Upper lobe of left lung (tissue), 6 donors: ENCODE results near the gene CRHR2. TPM values are rescaled to one million over a fixed set of nuclear protein-coding genes. Genes with fewer than 3 reads are reported as not detected.
A peak's percentile ranks its signal among the peaks of the same experiment; 100 is the strongest.

Experiments
- ATAC-seq, 2 donors: fragments of 200-7000 bp; cut with Tn5 transposase; one replicate each; pipeline ENCODE4 v1.9.1; 2022; ENCODE audit warnings: mild to moderate bottlenecking in 2 of 2, moderate library complexity in 2 of 2; ENCODE audit not compliant: low FRiP score in 2 of 2
- DNase-seq, 2 donors: peaks; one replicate each; pipeline ENCODE4 v3.0.0-alpha.2; 2019 to 2020
- H3K27ac ChIP-seq, 4 donors: fragments of 200-600 bp; sonication (generic); one replicate each; pipeline ENCODE4 v1.5.1; 2016 to 2019
- H3K27me3 ChIP-seq, 4 donors: fragments of 200-600 bp; sonication (generic); one replicate each; pipeline ENCODE4 v1.5.1; 2017 to 2019
- H3K36me3 ChIP-seq, 4 donors: fragments of 200-600 bp; sonication (generic); one replicate each; pipeline ENCODE4 v1.5.1; 2016 to 2019
- H3K4me1 ChIP-seq, 4 donors: fragments of 200-600 bp; sonication (generic); one replicate each; pipeline ENCODE4 v1.5.1; 2018 to 2019
- H3K4me3 ChIP-seq, 4 donors: fragments of 200-600 bp; sonication (generic); one replicate each; pipeline ENCODE4 v1.5.1; 2017 to 2019; ENCODE audit warnings: mild to moderate bottlenecking in 2 of 4, moderate library complexity in 1 of 4
- H3K9me3 ChIP-seq, 4 donors: fragments of 200-600 bp; sonication (generic); one replicate each; pipeline ENCODE4 v1.5.1; 2018 to 2019
- CTCF ChIP-seq, 6 experiments: fragments of 450-650 bp in 4 of 6; fragments of 200-600 bp in 2 of 6; sonication (generic) in 2 of 6; IDR thresholded peaks; one replicate each; pipeline ENCODE4 v1.5.1; 2016 to 2019; ENCODE audit warnings: antibody characterized with exemption in 6 of 6
- EP300 ChIP-seq, 4 donors: sonication (generic); formaldehyde crosslinking; IDR thresholded peaks; one replicate each; pipeline ENCODE4 v1.5.1; 2017; ENCODE audit warnings: antibody characterized with exemption in 4 of 4, control low read depth in 2 of 4
- POLR2A ChIP-seq, 4 donors: fragments of 450-650 bp; IDR thresholded peaks; one replicate each; pipeline ENCODE4 v1.5.1; 2016 to 2017; ENCODE audit warnings: antibody characterized with exemption in 4 of 4, mild to moderate bottlenecking in 2 of 4
- POLR2AphosphoS5 ChIP-seq, 2 donors: sonication (generic); formaldehyde crosslinking; IDR thresholded peaks; one replicate each; pipeline ENCODE4 v1.5.1; 2017; ENCODE audit warnings: antibody characterized with exemption in 2 of 2
- WGBS, 2 donors: methylation state at CpG; one replicate each; pipeline ENCODE4 v1.1.5; 2017 to 2018; 5-methylcytosine and 5-hydroxymethylcytosine counted together
- total RNA-seq, 6 donors: library from RNA; depleted of rRNA in 4 of 6; stranded (reverse); fragments of >200 nt in 4 of 6; gene quantifications; one replicate each; pipeline versions ENCODE4 v1.1.0 to v1.2.1, GENCODE V29; 2016 to 2021
- donor health status: DM: no; HTN: no; CAD: no; lungs with moderate emphysema.
- donor health status: DM: no; HTN: yes; CAD: no; lungs with severe emphysema.

Gene CRHR2
- total RNA-seq, 6 donors from 2014 or later: 0.10 to 1.0 (median 0.44) TPM; not detected in 2

- Histone ChIP-seq H3K36me3 (no peaks in the 10 kb centered on the region), H3K4me1 (peaks cover 13 to 18% (median 18%) of the 10 kb centered on the region in 4 donors), H3K4me3 (no peak overlapping the region), H3K27ac (no peak overlapping the region), H3K9me3 (no peaks in the 10 kb centered on the region), H3K27me3 (peaks cover 0 to 25% (median 13%) of the 10 kb centered on the region in 4 donors)
- DNase-seq (no peak), ATAC-seq (no peak)
- 70 to 80% methylated on average over 2 of the region's 2 CpGs for WGBS, 2 donors
- TF ChIP-seq EP300 (IDR thresholded peaks at IDR 0.05) (no peak), POLR2A (IDR thresholded peaks at IDR 0.05) (no peak)
These were observed 3.5 kb downstream of the CRHR2 start for GRCh38 chr7:30678805-30679204.

GRCh38 chr7:30674876-30675275, 7.4 kb downstream of the CRHR2 start:
- WGBS, 2 donors: 57% methylated on average over 2 of the region's 2 CpGs; no CpG with 5 or more reads in 1 of the 2 donors
- no peaks in the 10 kb centered on the region for H3K9me3 ChIP-seq
- TF ChIP-seq CTCF (IDR thresholded peaks at IDR 0.05) (no peak), POLR2A (IDR thresholded peaks at IDR 0.05) (no peak), POLR2AphosphoS5 (IDR thresholded peaks at IDR 0.05) (no peak), EP300 (IDR thresholded peaks at IDR 0.05) (no peak)
- no peaks in the 10 kb centered on the region for H3K4me1 ChIP-seq
- no peak overlapping the region for H3K4me3 ChIP-seq
- no peak overlapping the region for H3K27ac ChIP-seq
- ATAC-seq: no peak
- H3K36me3 ChIP-seq: no peaks in the 10 kb centered on the region
- no peak for DNase-seq
- no peaks in the 10 kb centered on the region for H3K27me3 ChIP-seq

- ATAC-seq (no peak), DNase-seq (no peak)
- Histone ChIP-seq H3K27ac (no peak overlapping the region), H3K9me3 (no peaks in the 10 kb centered on the region), H3K4me1 (no peaks in the 10 kb centered on the region), H3K36me3 (no peaks in the 10 kb centered on the region), H3K4me3 (no peak overlapping the region), H3K27me3 (no peaks in the 10 kb centered on the region)
- 25 to 57% methylated on average over 1 of the region's 1 CpG for WGBS, 2 donors
- TF ChIP-seq POLR2AphosphoS5 (IDR thresholded peaks at IDR 0.05): no peak
- no peak for TF ChIP-seq CTCF (IDR thresholded peaks at IDR 0.05)
These were observed 7.8 kb downstream of the CRHR2 start for GRCh38 chr7:30674420-30674819.

- H3K27ac ChIP-seq: no peak overlapping the region
- ATAC-seq (peak; percentile 24), DNase-seq (no peak)
- no peaks in the 10 kb centered on the region for H3K27me3 ChIP-seq
- H3K36me3 ChIP-seq: no peaks in the 10 kb centered on the region
- no peak for TF ChIP-seq POLR2AphosphoS5 (IDR thresholded peaks at IDR 0.05)
- TF ChIP-seq POLR2A (IDR thresholded peaks at IDR 0.05): no peak
- no peak for TF ChIP-seq EP300 (IDR thresholded peaks at IDR 0.05)
- no peak for TF ChIP-seq CTCF (IDR thresholded peaks at IDR 0.05)
- 4 to 5% methylated on average over 6 of the region's 6 CpGs for WGBS, 2 donors
- H3K4me1 ChIP-seq: no peaks in the 10 kb centered on the region
- H3K4me3 ChIP-seq: no peak overlapping the region
- H3K9me3 ChIP-seq: no peaks in the 10 kb centered on the region
These were observed 10.3 kb downstream of the CRHR2 start for GRCh38 chr7:30671793-30672465.

GRCh38 chr7:30668102-30668501, 14.2 kb downstream of the CRHR2 start:
- TF ChIP-seq EP300 (IDR thresholded peaks at IDR 0.05) (no peak), CTCF (IDR thresholded peaks at IDR 0.05) (no peak), POLR2AphosphoS5 (IDR thresholded peaks at IDR 0.05) (no peak), POLR2A (IDR thresholded peaks at IDR 0.05) (no peak)
- no peaks in the 10 kb centered on the region for H3K27me3 ChIP-seq
- H3K4me1 ChIP-seq: no peaks in the 10 kb centered on the region
- DNase-seq: no peak
- 69 to 75% methylated on average over 4 of the region's 4 CpGs for WGBS, 2 donors
- H3K4me3 ChIP-seq: no peak overlapping the region
- no peaks in the 10 kb centered on the region for H3K36me3 ChIP-seq
- no peak for ATAC-seq
- no peaks in the 10 kb centered on the region for H3K9me3 ChIP-seq
- H3K27ac ChIP-seq: no peak overlapping the region
